GM12878 (cell line): ENCODE results near the gene USH1G. TPM values are rescaled to one million over a fixed set of nuclear protein-coding genes. Genes with fewer than 3 reads are reported as not detected.

Source experiments
- CHD1 ChIP-seq: IDR thresholded peaks from 2 replicates; pipeline ENCODE4 v1.6.1; 2012; ENCODE audit warnings: low read depth, low read length, improper control_type of control experiment
- CREB1 ChIP-seq: IDR thresholded peaks from 2 replicates; pipeline ENCODE4 v1.6.1; 2012; ENCODE audit warnings: low read depth, mild to moderate bottlenecking, inconsistent platforms
- EP300 ChIP-seq, 2 experiments: fragments of 150-350 bp in 1 of 2; IDR thresholded peaks; 2 replicates each; pipeline ENCODE4 v1.6.1; 2011 to 2012; ENCODE audit warnings: low read depth in 2 of 2, low read length in 2 of 2, borderline replicate concordance in 1 of 2, improper control_type of control experiment in 1 of 2, inconsistent platforms in 1 of 2; ENCODE audit not compliant: control insufficient read depth in 1 of 2
- IKZF1 ChIP-seq: fragments of 450-650 bp; conservative IDR thresholded peaks from 2 replicates; pipeline ENCODE4 v1.6.1; 2017; ENCODE audit warnings: antibody characterized with exemption, mild to moderate bottlenecking
- IKZF2 ChIP-seq, 2 experiments: fragments of 450-650 bp; IDR thresholded peaks; 2 replicates each; pipeline ENCODE4 v1.6.1; 2017; ENCODE audit warnings: mild to moderate bottlenecking in 2 of 2, moderate library complexity in 2 of 2
- MTA3 ChIP-seq: IDR thresholded peaks from 2 replicates; pipeline ENCODE4 v1.6.1; 2012; ENCODE audit warnings: low read length, inconsistent platforms, borderline replicate concordance
- NFYB ChIP-seq: IDR thresholded peaks from 2 replicates; pipeline ENCODE4 v1.6.1; 2011; ENCODE audit warnings: low read depth, mild to moderate bottlenecking, low read length, improper control_type of control experiment, moderate library complexity; ENCODE audit not compliant: insufficient read depth
- NKRF ChIP-seq: fragments of 450-650 bp; conservative IDR thresholded peaks from 2 replicates; pipeline ENCODE4 v1.6.1; 2017; ENCODE audit warnings: mild to moderate bottlenecking, moderate library complexity
- PAX8 ChIP-seq: fragments of 450-650 bp; IDR thresholded peaks from 2 replicates; pipeline ENCODE4 v1.6.1; 2017; ENCODE audit warnings: mild to moderate bottlenecking, moderate library complexity
- PBX3 ChIP-seq: IDR thresholded peaks from 2 replicates; pipeline ENCODE4 v1.6.1; 2011; ENCODE audit warnings: mild to moderate bottlenecking, low read depth, low read length, moderate library complexity; ENCODE audit not compliant: insufficient replicate concordance
- RAD51 ChIP-seq: fragments of 450-650 bp; IDR thresholded peaks from 2 replicates; pipeline ENCODE4 v1.6.1; 2016; ENCODE audit warnings: moderate library complexity, mild to moderate bottlenecking, inconsistent platforms
- SMC3 ChIP-seq: IDR thresholded peaks from 2 replicates; pipeline ENCODE4 v1.6.1; 2011; ENCODE audit warnings: low read length, improper control_type of control experiment, borderline replicate concordance
- TBL1XR1 ChIP-seq: IDR thresholded peaks from 2 replicates; pipeline ENCODE4 v1.6.1; 2012; ENCODE audit warnings: low read depth, low read length, improper control_type of control experiment
- ZZZ3 ChIP-seq: IDR thresholded peaks from 2 replicates; pipeline ENCODE4 v1.6.1; 2011; ENCODE audit warnings: low read depth; ENCODE audit not compliant: control insufficient read depth, insufficient read length
- polyA plus RNA-seq, 11 experiments: library from polyadenylated mRNA; depleted of rRNA in 4 of 11; unstranded in 6 of 11; stranded (reverse) in 5 of 11; fragments of >200 nt; fragmentation: Nextera tagmentation in 4 of 11; fragmentation: Illumina TruSeq in 1 of 11; extraction: Ambion mirVana in 4 of 11; extraction: Trizol in 1 of 11; gene quantifications; 1 replicate in 1 of 11; 2 replicates in 10 of 11; pipeline versions ENCODE4 v1.2.1 to v1.2.3, GENCODE V29; 2011 to 2016; ENCODE audit warnings: inconsistent platforms in 2 of 11, missing spikeins in 2 of 11, low read depth in 1 of 11
- total RNA-seq, 4 experiments: library from RNA; depleted of rRNA in 3 of 4; stranded (reverse); fragments of >200 nt in 3 of 4; fragmentation: Illumina TruSeq in 1 of 4; extraction: Trizol in 1 of 4; gene quantifications; 2 replicates each; pipeline versions ENCODE4 v1.2.1 to v1.2.3, GENCODE V29; 2013 to 2021
- TF ChIP-seq, protein P1 (sequence below): fragments of 450-650 bp; IDR thresholded peaks from 2 replicates; pipeline ENCODE4 v1.6.1; 2018; ENCODE audit warnings: borderline replicate concordance, mild to moderate bottlenecking; ENCODE audit not compliant: partially characterized antibody
- TF ChIP-seq, protein P2 (sequence below): fragments of 450-650 bp; IDR thresholded peaks from 2 replicates; pipeline ENCODE4 v1.6.1; 2017; ENCODE audit warnings: mild to moderate bottlenecking, low read depth, inconsistent platforms; ENCODE audit not compliant: poor library complexity, severe bottlenecking
- TF ChIP-seq, protein P3 (sequence below): fragments of 450-650 bp; IDR thresholded peaks from 2 replicates; pipeline ENCODE4 v1.6.1; 2017; ENCODE audit warnings: antibody characterized with exemption, mild to moderate bottlenecking, moderate library complexity

The USH1G gene
- total and polyA plus RNA-seq, 10 of the 15 experiments (the other 5 are each of a cell fraction or from before 2014, with no cell fraction given), result 0.05 to 0.62 (median 0.09) TPM; not detected in 7

DNA sequence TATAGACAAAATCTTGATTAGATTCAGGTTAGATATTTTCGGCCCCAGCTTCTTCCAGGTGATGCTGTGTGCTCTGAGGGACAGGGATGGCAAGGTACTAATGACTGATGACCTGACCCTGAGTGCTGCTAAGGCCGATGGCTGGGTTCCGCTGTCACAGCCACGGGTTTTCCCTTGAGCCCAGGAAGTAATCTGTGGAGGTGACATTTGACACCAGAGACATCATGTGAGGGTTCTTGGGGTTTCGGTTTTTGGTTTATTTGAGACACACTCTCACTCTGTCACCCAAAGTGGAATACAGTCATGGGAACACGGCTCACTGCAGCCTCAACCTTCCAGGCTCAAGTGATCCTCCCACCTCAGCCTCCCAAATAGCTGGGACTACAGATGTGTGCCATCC lies 22.5 kb upstream of the USH1G start (continued):
- TF ChIP-seq, protein P1, sequence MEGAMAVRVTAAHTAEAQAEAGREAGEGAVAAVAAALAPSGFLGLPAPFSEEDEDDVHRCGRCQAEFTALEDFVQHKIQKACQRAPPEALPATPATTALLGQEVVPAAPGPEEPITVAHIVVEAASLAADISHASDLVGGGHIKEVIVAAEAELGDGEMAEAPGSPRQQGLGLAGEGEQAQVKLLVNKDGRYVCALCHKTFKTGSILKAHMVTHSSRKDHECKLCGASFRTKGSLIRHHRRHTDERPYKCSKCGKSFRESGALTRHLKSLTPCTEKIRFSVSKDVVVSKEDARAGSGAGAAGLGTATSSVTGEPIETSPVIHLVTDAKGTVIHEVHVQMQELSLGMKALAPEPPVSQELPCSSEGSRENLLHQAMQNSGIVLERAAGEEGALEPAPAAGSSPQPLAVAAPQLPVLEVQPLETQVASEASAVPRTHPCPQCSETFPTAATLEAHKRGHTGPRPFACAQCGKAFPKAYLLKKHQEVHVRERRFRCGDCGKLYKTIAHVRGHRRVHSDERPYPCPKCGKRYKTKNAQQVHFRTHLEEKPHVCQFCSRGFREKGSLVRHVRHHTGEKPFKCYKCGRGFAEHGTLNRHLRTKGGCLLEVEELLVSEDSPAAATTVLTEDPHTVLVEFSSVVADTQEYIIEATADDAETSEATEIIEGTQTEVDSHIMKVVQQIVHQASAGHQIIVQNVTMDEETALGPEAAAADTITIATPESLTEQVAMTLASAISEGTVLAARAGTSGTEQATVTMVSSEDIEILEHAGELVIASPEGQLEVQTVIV, result no peak
- TF ChIP-seq IKZF2 (IDR thresholded peaks at IDR 0.05), result peak; percentile 63 to 66; a peak in 3 of 4 replicates
- TF ChIP-seq TBL1XR1, result no peak
- peak; percentile 61 for TF ChIP-seq IKZF1
- no peak for TF ChIP-seq MTA3
- TF ChIP-seq CREB1, result peak; percentile 45; the same call in 1 of the 2 replicates
- no peak for TF ChIP-seq NKRF
- TF ChIP-seq, protein P2, sequence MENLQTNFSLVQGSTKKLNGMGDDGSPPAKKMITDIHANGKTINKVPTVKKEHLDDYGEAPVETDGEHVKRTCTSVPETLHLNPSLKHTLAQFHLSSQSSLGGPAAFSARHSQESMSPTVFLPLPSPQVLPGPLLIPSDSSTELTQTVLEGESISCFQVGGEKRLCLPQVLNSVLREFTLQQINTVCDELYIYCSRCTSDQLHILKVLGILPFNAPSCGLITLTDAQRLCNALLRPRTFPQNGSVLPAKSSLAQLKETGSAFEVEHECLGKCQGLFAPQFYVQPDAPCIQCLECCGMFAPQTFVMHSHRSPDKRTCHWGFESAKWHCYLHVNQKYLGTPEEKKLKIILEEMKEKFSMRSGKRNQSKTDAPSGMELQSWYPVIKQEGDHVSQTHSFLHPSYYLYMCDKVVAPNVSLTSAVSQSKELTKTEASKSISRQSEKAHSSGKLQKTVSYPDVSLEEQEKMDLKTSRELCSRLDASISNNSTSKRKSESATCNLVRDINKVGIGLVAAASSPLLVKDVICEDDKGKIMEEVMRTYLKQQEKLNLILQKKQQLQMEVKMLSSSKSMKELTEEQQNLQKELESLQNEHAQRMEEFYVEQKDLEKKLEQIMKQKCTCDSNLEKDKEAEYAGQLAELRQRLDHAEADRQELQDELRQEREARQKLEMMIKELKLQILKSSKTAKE, result no peak
- TF ChIP-seq EP300 (IDR thresholded peaks at IDR 0.05; ENCODE audit: borderline replicate concordance in 1 of 2, control insufficient read depth in 1 of 2, low read depth in 2 of 2, low read length in 2 of 2), result no peak
- TF ChIP-seq ZZZ3, result no peak
- TF ChIP-seq RAD51, result peak; percentile 77
- no peak for TF ChIP-seq NFYB
- TF ChIP-seq SMC3, result no peak
- TF ChIP-seq PAX8, result no peak
- no peak for TF ChIP-seq PBX3
- no peak for TF ChIP-seq CHD1
- TF ChIP-seq, protein P3, sequence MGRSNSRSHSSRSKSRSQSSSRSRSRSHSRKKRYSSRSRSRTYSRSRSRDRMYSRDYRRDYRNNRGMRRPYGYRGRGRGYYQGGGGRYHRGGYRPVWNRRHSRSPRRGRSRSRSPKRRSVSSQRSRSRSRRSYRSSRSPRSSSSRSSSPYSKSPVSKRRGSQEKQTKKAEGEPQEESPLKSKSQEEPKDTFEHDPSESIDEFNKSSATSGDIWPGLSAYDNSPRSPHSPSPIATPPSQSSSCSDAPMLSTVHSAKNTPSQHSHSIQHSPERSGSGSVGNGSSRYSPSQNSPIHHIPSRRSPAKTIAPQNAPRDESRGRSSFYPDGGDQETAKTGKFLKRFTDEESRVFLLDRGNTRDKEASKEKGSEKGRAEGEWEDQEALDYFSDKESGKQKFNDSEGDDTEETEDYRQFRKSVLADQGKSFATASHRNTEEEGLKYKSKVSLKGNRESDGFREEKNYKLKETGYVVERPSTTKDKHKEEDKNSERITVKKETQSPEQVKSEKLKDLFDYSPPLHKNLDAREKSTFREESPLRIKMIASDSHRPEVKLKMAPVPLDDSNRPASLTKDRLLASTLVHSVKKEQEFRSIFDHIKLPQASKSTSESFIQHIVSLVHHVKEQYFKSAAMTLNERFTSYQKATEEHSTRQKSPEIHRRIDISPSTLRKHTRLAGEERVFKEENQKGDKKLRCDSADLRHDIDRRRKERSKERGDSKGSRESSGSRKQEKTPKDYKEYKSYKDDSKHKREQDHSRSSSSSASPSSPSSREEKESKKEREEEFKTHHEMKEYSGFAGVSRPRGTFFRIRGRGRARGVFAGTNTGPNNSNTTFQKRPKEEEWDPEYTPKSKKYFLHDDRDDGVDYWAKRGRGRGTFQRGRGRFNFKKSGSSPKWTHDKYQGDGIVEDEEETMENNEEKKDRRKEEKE, result no peak
